HG03025 (cell line): ENCODE results near the gene CAMK2A.

Source experiments
- ATAC-seq: cut with Tn5 transposase; IDR thresholded peaks from one replicate; pipeline ENCODE4 v1.9.1; 2021; ENCODE audit warnings: mild to moderate bottlenecking, moderate library complexity; ENCODE audit not compliant: unreplicated experiment, low FRiP score

CAMK2A gene

DNA sequence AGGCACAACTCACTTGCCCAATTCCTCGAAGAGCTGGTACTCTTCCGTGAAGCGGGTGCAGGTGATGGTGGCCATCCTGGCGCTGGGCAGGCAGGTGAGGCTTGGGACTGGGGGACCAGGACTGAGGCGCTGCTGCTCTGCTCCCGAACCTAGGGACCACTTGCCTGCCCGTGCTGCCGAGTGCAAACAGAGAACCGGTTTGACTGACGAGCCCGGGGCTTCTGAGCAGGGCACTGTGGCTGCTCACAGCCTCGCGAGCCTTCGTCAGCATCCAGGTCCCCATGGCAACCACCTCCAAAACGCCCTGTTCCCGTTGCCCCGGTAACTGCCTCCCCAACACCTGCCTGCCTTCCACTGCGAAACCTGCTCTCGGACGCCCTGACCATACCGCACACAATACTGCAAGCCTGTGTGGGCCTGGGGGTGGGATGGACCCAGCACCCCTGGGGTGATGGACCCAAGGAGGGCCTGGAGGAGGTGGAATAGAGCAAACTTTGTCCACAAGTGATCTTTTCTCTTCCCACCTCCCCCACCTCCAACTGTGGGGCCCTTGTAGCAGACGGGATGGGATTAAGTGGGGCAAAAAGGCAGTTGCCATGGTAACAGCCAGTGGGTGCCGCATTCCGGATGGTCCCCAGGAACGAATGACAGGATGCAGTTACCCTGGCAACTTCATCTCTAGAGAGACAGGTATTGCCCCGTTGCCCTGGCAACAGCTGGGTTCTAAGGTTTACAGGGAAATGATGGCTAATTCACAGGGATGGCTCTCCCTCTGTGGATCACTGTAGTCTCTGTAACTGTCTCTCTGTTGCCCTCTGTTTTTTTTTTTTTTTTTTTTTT lies at the start of gene CAMK2A:
Gene CAMK2A (minus strand): TSS at position 223 of the 840 bp plus-strand sequence. CDS start 148 bp downstream, at position 75.
- ATAC-seq: no peak

DNA sequence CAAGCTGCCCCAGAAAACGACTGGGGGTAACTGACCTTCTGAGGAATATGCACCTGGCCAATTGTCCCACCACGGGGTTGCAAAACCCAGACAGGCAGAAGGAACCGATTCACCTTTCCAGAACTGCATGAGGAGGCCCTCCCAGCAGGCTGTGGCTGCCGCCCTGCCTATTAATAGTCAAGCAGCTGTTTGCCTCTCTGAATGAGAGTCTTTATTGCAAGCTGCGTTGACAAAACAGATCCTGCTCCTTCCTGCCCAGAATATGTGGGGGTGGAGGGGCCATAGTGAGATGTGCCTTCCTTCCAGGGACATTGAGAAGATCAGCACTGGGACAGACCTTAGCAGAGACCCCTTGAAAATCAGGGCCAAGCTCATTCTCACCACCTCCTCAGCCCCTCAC lies 49.6 kb upstream of the CAMK2A start:
- no peak for ATAC-seq

DNA sequence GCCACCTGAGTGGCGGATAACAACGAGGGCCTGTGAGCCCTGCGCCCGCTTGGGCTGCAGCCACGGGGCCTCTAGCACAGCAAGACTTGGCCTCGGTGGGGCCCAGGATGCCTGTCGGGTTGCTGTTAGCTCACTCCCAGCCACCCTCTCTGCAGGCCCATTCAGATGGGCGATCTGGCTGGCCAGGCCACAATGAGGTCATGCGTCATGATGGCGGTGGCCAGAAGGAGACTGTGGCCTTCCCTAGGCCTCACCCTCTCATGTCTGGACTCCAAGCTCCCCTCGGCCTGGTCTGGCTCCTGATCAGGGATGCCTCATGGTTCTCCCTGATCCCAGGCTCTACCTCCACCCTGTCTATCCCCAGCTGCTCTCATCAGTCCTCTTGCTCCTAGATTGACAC lies 49.0 kb upstream of the CAMK2A start:
- ATAC-seq: no peak

DNA sequence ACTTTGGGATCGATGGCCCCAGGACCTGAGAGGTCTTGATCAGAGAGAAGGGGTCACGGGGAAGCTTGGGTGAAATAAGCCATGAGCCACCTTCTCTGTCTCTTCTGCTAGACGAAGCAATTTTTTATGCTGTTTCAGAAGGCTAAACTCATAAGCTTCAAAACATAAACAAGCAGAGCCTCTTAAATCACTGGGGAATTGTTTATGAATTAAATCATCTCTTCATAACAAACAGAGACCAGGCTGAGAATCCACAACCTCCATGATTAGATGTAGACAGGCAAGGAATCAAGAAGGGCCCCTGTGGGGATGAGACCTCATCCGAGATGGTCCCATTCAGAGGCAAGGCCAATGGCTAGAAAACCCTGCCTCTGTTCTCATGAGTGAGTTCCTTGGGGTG lies 46.2 kb upstream of the CAMK2A start:
- no peak for ATAC-seq

DNA sequence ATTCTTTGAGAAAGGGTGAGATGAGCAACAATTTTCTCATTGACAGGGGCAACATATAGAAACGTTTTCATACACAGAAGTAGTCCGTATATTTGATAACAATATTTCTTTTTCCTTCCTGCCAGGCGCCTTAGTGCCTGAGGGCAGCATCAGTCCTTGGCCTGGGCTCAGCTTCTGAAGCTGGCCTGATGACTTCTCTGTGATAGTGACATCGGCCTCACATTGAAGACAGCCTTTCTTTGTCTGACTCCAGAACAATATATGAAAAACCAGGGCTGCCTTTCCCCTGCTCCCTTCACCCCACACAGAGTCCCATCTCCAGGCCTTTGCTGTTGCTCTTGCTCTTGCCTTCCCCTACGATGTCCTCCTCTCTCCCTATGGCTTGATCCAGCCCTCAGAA lies 43.8 kb upstream of the CAMK2A start:
- no peak for ATAC-seq

DNA sequence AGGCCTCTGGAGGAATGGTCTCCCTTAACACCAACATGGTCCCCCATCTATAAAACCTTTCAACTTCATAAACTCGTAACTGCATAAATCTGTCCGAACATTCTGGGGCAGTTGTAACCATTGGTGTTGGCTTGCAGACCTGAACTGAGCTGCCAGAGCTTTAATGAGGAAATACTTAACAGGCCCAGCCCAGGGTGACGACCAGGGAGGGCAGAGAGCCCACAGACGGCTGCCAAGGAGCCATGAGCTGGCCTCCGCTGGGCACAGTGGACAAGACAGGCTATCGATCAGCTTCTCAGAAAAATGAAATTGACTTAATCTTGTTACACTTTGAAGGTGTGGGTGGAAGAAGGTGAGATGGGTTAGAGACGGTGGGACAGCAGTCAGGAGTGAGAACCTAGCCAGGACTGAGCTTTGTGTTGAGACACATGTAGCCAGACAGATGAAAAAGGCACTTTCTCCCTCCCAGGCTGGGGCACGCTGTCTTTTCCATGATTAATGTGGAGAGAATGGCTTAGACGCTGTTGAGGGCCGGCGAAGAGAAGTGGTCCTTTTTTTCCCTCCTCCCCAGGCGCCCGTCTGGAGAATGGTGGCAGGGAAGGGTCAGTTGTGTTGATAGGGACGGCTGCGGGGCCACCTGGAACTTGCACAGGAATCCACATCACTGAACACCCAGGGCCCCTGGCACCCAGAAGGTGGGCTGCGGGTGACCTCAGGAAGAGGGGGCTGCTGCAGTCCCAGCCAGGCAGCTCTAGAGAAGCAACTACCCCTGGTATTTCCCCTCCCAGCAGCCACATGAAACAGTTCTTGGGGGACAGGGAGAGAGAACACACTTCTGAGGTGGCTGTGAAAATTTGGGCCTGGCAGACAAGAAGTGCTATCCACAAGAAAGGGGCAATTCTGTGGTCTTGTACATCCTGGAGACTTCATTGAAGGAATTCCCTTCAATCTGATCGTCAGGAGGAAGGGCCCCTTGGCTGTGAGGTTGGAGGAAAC lies 40.6 kb upstream of the CAMK2A start:
- no peak for ATAC-seq

DNA sequence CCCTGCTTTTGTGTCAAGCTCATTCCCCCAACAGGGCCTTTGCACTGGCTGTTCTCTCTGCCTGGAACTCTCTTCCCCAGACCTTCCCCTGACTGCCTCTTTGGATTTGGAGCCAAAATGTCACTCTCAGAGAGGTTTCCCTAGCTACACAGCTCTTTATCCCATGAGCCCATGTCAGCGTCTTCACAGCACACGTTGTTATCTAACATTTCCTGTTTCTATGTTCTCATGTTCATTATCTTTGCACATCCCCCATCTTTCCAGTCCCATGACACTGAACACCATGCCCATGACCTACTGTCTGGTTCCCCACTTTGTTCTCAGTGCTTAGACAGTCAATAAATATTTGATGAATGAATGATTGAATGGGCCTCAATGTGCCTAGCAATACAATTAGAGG lies 39.5 kb upstream of the CAMK2A start:
- no peak for ATAC-seq

DNA sequence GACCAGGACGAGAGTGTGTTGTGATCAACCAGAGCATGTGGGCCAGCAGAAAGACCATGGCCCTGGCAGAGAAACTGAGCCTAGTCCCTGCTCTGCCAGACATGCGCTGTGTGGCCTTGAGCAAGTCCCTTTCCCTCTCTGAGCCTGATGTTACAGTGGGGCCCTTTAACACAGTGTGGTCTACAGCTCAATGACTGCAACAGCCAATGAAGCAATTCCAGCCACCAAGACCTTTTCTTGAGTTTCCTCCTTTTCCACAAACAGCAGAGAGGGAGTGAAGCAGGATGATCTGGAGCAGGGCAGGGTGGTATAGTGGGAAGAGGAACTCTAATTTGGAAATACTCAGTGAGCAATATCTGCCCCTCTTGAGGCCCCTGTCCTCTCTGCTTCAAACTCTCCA lies 38.9 kb upstream of the CAMK2A start:
- no peak for ATAC-seq

DNA sequence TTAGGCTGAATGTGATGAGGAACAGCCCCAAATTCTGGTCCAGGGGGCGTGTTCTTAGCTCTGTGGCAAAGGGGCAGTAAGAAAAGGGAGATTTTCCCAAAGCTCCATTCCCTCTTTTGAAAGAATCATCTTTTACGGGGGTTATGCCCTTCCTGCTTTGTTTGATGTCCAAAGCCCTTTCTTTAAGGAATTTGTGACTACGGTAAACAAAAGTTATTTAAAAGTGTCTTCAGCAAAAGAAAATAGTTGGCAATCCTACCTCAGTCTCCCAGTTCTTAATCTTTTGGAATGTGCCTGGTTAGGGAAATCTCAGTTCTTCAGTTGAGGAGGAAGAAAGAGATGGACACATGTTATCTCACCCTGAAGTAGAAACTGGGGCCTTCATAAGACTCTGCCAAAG lies 37.6 kb upstream of the CAMK2A start:
- no peak for ATAC-seq

DNA sequence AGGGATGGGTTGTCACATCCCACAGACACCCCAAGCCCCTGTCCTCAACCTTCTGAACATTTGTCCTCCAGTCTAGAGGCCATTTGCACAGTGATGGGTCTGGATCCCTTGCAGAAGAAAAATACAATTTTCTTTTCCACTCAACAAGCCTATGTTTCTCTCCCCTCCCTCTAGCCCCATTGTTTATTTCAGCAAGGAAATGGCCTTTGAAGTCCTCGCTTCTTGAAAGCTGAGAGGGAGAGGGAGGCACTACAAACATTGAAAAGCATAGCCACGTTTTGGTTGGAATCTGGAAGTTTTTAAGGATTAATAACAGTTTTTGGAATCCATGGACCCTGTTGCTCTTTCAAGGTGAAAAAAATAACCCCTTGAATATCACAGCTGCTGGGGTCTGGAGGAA lies 37.1 kb upstream of the CAMK2A start:
- no peak for ATAC-seq

DNA sequence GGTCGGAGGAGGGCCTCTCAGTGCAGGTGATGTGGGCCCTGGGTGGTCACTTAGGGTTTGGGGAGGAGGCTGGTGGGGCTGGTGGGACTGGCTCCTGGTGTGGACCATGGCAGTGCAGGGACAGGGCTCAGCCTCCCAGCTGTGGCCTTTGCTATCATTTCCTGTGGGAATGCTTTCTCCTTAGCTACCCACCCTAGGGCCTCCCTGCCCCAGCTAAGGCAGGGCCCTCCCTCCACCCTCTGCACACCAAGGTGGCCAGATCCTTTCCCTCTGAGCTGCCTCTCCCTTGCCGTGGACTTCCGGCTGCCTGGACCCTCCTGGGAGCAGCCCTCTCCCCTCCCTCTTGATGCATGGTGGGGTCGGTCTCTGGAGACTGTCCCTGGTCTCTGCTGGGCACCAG lies 35.9 kb upstream of the CAMK2A start:
- no peak for ATAC-seq

DNA sequence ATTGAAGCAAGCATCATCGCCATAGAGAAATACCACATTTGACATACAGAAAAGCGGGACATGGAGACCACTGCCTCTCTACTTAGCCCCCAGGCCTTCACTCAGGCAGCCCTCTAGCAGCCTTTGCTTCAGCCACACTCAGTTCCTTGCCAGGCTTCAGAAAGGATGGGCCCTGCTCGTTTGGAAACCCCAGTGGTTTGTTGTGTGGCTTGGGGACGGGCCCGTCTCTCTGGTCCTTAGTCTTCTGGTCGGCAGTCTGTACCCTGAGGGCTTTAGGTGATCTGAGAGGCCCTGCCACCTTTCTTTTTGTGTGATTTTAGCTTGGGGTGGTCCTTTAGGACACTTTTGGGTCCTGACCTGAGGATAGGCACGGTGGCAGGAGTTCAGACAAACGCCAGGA lies 34.2 kb upstream of the CAMK2A start:
- no peak for ATAC-seq

DNA sequence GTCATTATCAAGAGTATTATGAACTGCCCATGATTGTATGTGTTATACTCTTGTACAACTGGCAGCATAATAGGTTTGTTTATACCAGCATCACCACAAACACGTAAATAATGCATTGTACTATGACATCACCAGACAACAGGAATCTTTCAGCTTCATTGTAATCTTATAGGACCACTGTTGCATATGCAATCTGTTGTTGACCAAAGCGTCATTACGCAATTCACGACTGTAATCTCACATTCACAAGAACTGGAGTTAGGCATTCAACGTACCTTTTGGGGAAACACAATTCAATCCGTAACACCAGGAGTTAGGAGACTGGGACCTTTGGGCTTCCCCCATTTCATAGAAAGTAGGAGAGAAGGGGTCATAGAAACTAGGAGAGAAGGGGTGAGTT lies 33.5 kb upstream of the CAMK2A start:
- ATAC-seq: no peak

DNA sequence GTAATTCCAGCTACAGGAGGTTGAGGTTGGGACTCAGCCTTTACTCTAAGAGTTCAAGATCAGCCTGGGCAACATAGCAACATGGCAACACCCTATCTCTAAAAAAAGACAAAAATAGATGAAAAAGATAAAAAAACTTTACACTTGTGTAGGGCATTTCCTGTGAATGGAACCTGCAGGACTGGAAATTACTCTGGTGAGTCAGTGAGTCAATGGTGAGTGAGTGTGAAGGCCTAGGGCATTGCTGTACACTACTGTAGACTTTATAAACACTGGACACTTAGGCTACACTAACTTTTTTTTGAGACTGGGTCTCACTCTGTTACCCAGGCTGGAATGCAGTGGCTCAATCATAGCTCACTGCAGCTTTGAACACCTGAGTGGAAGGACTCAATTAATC lies 32.6 kb upstream of the CAMK2A start:
- no peak for ATAC-seq

DNA sequence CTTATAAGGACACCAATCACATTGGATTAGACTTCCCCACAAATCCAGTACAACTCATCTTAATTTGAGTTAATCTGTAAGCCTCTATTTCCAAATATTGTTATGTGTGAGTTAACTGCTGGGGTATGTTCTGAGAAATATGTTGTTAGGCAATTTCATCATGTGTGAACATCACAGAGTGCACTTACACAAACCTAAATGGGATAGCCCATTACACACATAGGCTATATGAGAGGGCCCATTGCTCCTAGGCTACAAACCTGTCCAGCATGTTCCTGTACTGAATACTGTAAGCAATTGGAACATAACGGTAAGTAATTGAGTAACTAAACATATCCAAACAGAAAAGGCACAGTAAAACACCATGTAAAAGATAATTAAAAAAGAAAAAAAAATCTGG lies 32.2 kb upstream of the CAMK2A start:
- no peak for ATAC-seq

DNA sequence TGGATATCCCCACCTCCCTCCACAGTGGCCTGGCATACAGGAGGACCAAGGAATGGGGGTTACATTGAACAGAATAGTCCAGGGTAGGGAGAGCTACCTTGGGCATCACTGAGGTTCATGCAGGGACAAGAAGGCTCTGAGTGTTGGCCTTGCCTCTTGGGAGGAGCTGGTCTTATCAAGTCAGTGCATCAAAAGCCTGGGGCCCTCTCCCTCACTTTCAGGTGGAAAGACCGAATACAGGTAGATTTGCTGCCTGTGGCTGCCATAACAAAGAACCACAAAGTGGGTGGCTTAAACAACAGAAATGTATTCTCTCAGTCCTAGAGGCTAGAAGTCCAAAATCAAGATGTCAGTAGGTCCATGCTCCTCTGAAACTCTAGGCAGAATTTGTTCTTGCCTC lies 31.6 kb upstream of the CAMK2A start:
- ATAC-seq: no peak

DNA sequence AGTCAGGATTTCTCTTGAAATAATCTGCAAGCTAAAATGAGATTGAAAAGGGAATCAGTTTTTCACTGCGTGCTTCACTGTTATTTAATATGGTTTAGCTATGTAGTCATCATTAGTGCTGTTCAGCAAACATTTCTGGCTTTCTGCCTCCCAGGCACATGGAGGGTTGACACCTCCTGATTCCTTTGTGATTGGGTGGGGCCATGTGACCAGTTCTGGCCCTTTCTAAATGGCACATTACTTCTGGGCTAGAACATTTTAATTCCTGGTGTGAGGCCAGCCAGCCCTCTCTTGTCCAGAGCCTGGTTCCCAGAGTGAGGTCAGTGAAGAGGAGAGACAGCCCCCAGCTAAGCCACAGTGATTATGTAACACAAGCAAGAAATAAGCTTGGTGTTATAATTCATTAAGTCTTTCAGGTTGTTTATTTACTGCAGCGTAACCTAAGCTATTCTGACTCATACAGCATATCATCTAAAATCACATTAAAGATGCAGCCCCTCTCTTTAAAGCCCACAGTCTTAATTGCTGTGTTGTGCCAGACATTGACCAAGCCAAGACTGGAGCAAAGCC lies 30.6 kb upstream of the CAMK2A start:
- ATAC-seq: no peak

DNA sequence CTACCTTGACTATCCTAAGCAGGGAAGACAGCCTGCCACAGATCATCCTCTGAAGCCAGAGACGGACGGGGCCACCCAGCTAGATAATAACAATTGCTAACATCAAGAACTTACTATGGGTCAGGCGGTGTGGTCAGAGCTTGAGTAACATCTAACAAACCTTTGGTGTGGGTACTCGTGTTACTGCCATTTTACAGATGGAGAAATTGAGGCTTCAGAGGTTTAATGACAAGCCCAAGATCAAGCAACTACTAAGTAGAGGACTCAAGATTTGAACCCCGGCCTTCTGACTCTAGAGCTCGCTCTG lies 29.9 kb upstream of the CAMK2A start:
- no peak for ATAC-seq

DNA sequence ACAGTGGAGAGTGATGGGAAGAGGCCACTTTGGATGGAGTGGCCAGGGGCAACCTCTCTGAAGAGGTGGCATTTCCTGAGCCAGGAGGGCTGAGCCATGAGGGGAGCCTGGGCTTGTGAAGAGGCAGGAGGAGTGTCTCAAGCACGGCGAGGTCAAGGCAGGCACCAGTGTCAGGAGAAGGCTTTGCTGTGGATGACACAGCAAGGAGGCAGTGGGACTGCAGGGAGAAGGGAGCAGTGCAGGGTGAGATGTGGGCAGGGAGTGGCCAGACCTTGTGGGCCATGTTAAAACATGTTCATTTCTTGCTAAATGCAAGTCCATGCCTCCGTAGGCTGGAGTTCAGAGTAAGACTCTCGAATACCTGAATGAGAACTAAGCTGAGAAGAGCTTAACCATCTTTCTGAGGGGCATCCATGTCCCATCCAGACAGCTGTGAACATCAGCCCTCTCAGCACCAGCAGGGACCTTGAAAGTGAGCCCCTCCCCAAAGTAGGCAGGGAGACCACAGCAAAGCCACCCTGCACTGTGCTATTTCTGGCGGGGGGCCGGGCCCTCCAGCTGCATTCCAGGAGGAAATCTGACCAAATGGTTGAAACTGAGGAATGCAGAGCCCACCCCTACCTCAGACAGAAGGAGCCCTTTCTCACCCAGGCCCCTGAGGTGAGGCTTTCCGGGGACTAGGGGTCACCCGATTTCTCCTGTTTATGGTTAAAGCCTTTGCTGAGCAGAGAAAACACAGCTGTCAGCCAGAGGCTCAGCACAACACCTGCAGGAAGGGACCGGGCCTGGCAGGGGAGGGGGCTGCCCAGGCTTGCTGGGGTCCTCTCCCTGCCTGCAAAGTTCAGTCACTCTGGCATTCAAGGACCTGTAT lies 29.3 kb upstream of the CAMK2A start:
- ATAC-seq: no peak
